KMS-11 (cell line): ENCODE results near the gene DIP2C.
"Not testable (repeated sequence)": the region's sequence is repeated elsewhere in the genome, so short reads cannot be mapped to it uniquely, and the experiment has no call there.

Experiments
- H2AFZ ChIP-seq: fragments of 200-600 bp; sonication (generic); 2 replicates; pipeline ENCODE4 v1.6.1; 2016; ENCODE audit warnings: antibody characterized with exemption, mixed run types, low read depth
- H3K27ac ChIP-seq: fragments of 200-600 bp; sonication (generic); 2 replicates; pipeline ENCODE4 v1.6.1; 2016; ENCODE audit warnings: mild to moderate bottlenecking, mixed run types
- H3K27me3 ChIP-seq: fragments of 200-600 bp; sonication (generic); 2 replicates; pipeline ENCODE4 v1.6.1; 2017; ENCODE audit warnings: mild to moderate bottlenecking, low read depth, mixed run types, moderate library complexity; ENCODE audit not compliant: insufficient read depth
- H3K36me3 ChIP-seq: fragments of 200-600 bp; sonication (generic); 2 replicates; pipeline ENCODE4 v1.6.1; 2017; ENCODE audit warnings: mild to moderate bottlenecking, mixed run types; ENCODE audit not compliant: insufficient read depth
- H3K4me1 ChIP-seq: fragments of 200-600 bp; sonication (generic); 2 replicates; pipeline ENCODE4 v1.6.1; 2016; ENCODE audit warnings: mild to moderate bottlenecking, low read depth, mixed run types; ENCODE audit not compliant: poor library complexity, severe bottlenecking
- H3K4me2 ChIP-seq: fragments of 200-600 bp; sonication (generic); 2 replicates; pipeline ENCODE4 v1.7.0; 2016; ENCODE audit warnings: mild to moderate bottlenecking, mixed run types
- H3K4me3 ChIP-seq: fragments of 200-600 bp; sonication (generic); IDR thresholded peaks from 2 replicates; pipeline ENCODE4 v1.6.1; 2017; ENCODE audit warnings: low read depth, low read length, mixed read lengths; ENCODE audit not compliant: insufficient read depth
- H3K79me2 ChIP-seq: fragments of 200-600 bp; sonication (generic); 2 replicates; pipeline ENCODE4 v1.6.1; 2016; ENCODE audit warnings: low read depth, mixed run types; ENCODE audit not compliant: insufficient read depth
- H3K9ac ChIP-seq: fragments of 200-600 bp; sonication (generic); 2 replicates; pipeline ENCODE4 v1.6.1; 2016; ENCODE audit warnings: mild to moderate bottlenecking, mixed run types
- H4K20me1 ChIP-seq: fragments of 200-600 bp; sonication (generic); 2 replicates; pipeline ENCODE4 v1.6.1; 2016; ENCODE audit warnings: mild to moderate bottlenecking, mixed run types; ENCODE audit not compliant: insufficient read depth
- TF ChIP-seq, protein P1 (sequence below): fragments of 200-600 bp; sonication (generic); conservative IDR thresholded peaks from 2 replicates; pipeline ENCODE4 v1.6.1; 2017; ENCODE audit warnings: low read depth, mild to moderate bottlenecking, antibody characterized with exemption, low read length, moderate library complexity, mixed read lengths

DIP2C gene

DNA sequence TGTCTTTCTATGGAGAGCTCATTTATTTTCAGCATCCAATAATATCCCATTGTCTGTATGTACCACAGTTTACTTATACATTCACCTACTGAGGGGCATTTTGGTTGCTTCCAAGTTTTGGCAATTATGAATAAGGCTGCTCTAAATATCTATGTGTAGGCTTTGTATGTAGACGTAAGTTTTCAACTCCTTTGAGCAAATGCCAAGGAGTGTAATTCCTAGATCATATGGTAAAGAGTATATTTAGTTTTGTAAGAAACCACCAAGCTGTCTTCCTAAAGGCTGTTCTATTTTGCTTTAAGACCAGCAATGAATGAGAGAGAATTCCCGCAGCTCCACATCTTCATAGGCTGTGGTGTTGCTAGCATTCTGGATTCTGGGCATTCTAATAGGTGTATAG, 259.8 kb downstream of the DIP2C start:
- Histone ChIP-seq H4K20me1 (no peaks in the 10 kb centered on the region), H3K27ac (no peak overlapping the region), H3K9ac (no peak overlapping the region), H3K4me2 (no peak overlapping the region), H3K36me3 (no peaks in the 10 kb centered on the region), H3K27me3 (no peaks in the 10 kb centered on the region), H2AFZ (no peak overlapping the region), H3K4me1 (no peaks in the 10 kb centered on the region), H3K4me3 (no peak overlapping the region), H3K79me2 (no peaks in the 10 kb centered on the region)
- TF ChIP-seq, protein P1, sequence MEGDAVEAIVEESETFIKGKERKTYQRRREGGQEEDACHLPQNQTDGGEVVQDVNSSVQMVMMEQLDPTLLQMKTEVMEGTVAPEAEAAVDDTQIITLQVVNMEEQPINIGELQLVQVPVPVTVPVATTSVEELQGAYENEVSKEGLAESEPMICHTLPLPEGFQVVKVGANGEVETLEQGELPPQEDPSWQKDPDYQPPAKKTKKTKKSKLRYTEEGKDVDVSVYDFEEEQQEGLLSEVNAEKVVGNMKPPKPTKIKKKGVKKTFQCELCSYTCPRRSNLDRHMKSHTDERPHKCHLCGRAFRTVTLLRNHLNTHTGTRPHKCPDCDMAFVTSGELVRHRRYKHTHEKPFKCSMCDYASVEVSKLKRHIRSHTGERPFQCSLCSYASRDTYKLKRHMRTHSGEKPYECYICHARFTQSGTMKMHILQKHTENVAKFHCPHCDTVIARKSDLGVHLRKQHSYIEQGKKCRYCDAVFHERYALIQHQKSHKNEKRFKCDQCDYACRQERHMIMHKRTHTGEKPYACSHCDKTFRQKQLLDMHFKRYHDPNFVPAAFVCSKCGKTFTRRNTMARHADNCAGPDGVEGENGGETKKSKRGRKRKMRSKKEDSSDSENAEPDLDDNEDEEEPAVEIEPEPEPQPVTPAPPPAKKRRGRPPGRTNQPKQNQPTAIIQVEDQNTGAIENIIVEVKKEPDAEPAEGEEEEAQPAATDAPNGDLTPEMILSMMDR: no peak

DNA sequence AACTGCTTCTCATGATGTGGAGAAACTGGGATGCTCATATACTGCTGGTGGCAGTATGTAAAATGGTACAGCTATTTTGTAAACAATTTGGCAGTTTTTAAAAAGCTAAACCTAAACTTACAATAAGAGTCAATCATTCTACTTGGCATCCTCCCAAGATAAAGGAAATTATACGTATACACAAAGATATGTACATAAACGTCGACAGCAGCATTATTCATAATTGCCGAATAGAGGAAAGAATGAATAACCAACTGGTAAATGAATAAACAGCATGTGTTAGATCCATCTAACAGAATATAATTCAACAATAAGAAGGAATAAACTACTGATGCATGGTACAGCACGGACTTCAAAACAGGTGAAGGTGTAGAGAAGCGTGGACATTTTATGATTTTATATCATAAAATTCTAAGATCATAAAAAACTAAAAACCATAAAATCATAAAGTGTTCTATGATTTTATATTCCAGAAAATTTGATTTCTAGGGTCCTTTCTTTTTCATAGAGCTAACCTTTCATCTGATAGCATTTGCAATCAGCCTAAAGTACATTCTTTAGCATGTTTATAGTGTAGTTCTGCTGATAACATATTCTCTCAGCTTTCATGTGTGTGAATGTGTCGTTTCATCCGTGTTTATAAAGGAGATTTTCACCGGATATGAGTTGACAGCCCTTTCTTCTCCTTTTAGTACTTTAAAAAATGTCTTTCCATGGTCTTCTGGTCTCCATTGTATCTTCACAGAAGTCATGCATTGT, 261.5 kb downstream of the DIP2C start:
- Histone ChIP-seq H3K4me1 (no peaks in the 10 kb centered on the region), H3K4me3 (no peak overlapping the region), H3K36me3 (no peaks in the 10 kb centered on the region), H3K79me2 (no peaks in the 10 kb centered on the region), H2AFZ (no peak overlapping the region), H3K9ac (no peak overlapping the region), H3K4me2 (no peak overlapping the region), H3K27me3 (no peaks in the 10 kb centered on the region), H4K20me1 (no peaks in the 10 kb centered on the region), H3K27ac (no peak overlapping the region)
- TF ChIP-seq, protein P1: no peak

DNA sequence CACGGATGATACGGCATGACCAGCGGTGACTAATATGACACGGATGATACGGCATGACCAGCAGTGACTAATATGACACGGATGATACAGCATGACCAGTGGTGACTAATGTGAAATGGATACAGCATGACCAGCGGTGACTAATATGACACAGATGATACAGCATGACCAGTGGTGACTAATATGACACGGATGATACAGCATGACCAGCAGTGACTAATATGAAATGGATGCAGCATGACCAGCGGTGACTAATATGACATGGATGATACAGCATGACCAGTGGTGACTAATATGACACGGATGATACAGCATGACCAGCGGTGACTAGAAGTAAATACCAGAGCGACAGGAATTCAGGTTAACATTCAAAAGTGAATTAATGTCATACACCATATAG, 264.1 kb downstream of the DIP2C start:
- H3K27me3 ChIP-seq, H3K9ac ChIP-seq, H4K20me1 ChIP-seq, H3K4me2 ChIP-seq, H3K36me3 ChIP-seq, H3K4me3 ChIP-seq, H3K27ac ChIP-seq, H2AFZ ChIP-seq, H3K79me2 ChIP-seq, H3K4me1 ChIP-seq: not testable (repeated sequence)

DNA sequence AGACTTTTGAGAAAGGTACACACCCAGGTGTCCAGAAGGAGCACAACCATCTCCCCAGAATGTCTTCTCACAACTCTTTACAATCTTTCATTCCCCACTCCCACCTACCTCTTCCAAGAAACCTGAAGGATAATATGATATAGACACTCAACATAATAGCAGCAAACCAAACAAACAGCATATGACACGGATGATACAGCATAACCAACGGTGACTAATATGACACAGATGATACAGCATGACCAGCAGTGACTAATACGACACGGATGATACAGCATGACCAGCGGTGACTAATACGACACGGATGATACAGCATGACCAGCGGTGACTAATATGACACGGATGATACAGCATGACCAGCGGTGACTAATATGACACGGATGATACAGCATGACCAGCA, 264.7 kb downstream of the DIP2C start:
- not testable (repeated sequence) for H3K79me2 ChIP-seq, H2AFZ ChIP-seq, H3K36me3 ChIP-seq, H3K27me3 ChIP-seq, H3K27ac ChIP-seq, H4K20me1 ChIP-seq, H3K4me2 ChIP-seq, H3K9ac ChIP-seq, H3K4me3 ChIP-seq, H3K4me1 ChIP-seq

DNA sequence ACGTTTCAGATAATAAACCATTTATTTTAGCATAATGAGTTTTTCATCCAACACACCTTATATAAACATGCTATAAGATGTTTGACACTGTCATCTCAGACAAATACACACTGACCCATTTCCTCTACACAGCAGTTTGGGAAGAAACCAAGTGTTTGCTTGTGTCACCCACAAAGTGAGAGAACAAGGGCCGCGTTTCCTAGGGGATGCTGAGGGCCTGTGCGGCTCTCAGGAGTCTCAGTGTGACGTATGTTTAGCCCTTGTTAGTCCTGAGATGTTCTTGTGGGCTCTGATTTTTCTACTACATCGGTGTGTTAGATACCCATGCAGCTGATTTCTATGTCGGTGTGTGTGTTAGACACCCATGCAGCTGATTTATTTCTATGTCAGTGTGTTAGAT, 266.3 kb downstream of the DIP2C start:
- no peak overlapping the region for H2AFZ ChIP-seq

More for the DNA sequence above, 266.3 kb downstream of the DIP2C start:
- Histone ChIP-seq H3K9ac (no peak overlapping the region), H3K79me2 (no peaks in the 10 kb centered on the region), H3K4me3 (no peak overlapping the region), H3K4me1 (no peaks in the 10 kb centered on the region), H4K20me1 (no peaks in the 10 kb centered on the region), H3K27ac (no peak overlapping the region), H3K27me3 (no peaks in the 10 kb centered on the region), H3K36me3 (no peaks in the 10 kb centered on the region), H3K4me2 (no peak overlapping the region)
- TF ChIP-seq, protein P1: no peak
